Activated T-cell treated with anti-CD3 and anti-CD28 coated beads, Interleukin-2, amount 50 U/mL, for 4 hours (primary cell): ENCODE results near the gene SMR3B. TPM values are rescaled to one million over a fixed set of nuclear protein-coding genes. Genes with fewer than 3 reads are reported as not detected.

Experiments used
- ATAC-seq, 2 donors: fragments of 200-7000 bp; cut with Tn5 transposase; one replicate each; pipeline ENCODE4 v1.10.0; 2021
- DNase-seq: peaks from one replicate; pipeline ENCODE4 v3.0.0-alpha.2; 2020
- H3K27me3 Mint-ChIP-seq: one replicate; pipeline ENCODE4 v1.8.0; 2021; ENCODE audit warnings: low read depth, mixed read lengths
- H3K36me3 Mint-ChIP-seq: one replicate; pipeline ENCODE4 v1.8.0; 2022; ENCODE audit warnings: mixed read lengths; ENCODE audit not compliant: insufficient read depth
- H3K4me1 Mint-ChIP-seq: one replicate; pipeline ENCODE4 v1.8.0; 2021; ENCODE audit warnings: low read depth, mixed read lengths
- H3K4me3 Mint-ChIP-seq: one replicate; pipeline ENCODE4 v1.8.0; 2021; ENCODE audit warnings: mild to moderate bottlenecking, moderate library complexity, mixed read lengths
- H3K9me3 Mint-ChIP-seq: one replicate; pipeline ENCODE4 v1.8.0; 2021; ENCODE audit warnings: mixed read lengths
- total RNA-seq, 3 donors: library from RNA; stranded (reverse); gene quantifications; one replicate each; pipeline ENCODE4 v1.2.1, GENCODE V29; 2021

The SMR3B gene
- not detected for total RNA-seq

DNA sequence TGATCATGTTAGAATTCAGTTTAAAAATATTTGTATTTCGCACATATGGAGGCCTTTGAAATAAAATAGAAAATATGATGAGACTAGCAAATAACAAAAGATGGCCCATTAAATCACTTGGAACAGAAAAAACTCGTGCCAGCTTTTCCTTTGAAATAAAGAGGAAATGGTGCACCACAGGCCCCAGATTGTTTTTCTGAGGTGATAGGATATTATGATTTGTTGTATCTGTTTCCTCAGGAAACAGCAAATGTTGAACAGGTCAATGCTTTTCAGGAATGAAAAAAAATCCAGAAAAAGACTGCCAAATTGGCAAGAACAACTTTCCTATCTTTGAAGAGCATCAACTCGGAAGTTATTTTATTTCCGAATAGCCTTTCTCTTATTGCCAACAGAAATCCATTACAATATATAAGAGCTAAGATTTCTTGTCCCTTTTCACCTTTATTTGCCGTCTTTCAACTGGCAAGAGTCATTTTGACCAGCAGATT is at the start of gene SMR3B:
TSS of gene SMR3B (plus strand) at position 441 of the 491 bp plus-strand sequence. CDS start 1,380 bp downstream, outside the sequence.
- H3K4me3 Mint-ChIP-seq = no peak within 1 kb of the TSS
- no peaks in the 10 kb centered on the region for H3K9me3 Mint-ChIP-seq
- no peaks in the 10 kb centered on the region for H3K4me1 Mint-ChIP-seq
- ATAC-seq (no peak), DNase-seq (no peak)
- H3K36me3 Mint-ChIP-seq = no peaks in the 10 kb centered on the region
- H3K27me3 Mint-ChIP-seq = no peaks in the 10 kb centered on the region

DNA sequence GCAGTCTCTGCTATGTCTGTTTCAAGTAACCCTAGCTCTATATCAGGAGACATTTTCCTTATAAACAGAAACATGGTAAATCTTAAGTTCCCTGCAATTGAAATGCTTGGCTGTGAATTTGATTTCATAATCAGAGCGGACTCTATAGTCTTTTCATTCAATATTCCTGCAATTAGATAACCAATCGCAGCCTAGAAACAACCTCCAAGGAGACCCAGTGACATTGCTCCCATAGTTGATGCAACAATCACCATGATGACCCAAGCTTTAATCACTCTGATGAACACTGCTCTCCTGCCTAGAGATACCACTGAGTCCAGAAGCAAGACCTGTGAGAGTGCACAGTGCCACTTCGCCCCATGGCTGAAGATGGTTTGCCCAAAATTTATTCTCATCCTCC is 48.2 kb upstream of the SMR3B start, which contains the start of gene CABS1:
TSS of gene CABS1 (plus strand) at position 301 of the 400 bp plus-strand sequence. CDS start at position 360, 59 bp downstream.
- Mint-ChIP-seq H3K4me3 (no peak within 1 kb of the TSS), H3K4me1 (no peaks in the 10 kb centered on the region), H3K36me3 (no peaks in the 10 kb centered on the region), H3K9me3 (peaks cover 4% of the 10 kb centered on the region), H3K27me3 (no peaks in the 10 kb centered on the region)
- DNase-seq = no peak
- ATAC-seq = no peak

DNA sequence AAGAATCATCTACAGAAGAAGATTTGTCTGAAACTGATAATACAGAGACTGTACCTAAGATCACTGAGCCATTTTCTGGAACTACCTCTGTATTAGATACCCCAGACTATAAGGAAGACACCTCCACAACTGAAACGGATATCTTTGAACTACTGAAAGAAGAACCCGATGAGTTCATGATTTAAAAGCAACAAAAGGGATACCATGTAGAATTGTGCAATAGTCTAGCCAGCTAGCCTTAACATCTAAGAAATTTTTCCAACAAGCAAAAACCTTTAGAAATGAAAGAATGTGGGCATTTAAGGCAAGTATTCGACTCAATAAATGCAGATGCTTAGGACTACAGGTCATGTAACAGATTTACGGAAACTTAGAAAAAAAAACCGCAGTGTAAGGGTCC is 46.9 kb upstream of the SMR3B start:
- H3K9me3 Mint-ChIP-seq = peaks cover 4% of the 10 kb centered on the region
- no peaks in the 10 kb centered on the region for H3K27me3 Mint-ChIP-seq
- no peak for ATAC-seq
- no peak for DNase-seq
- no peaks in the 10 kb centered on the region for H3K36me3 Mint-ChIP-seq
- no peak overlapping the region for H3K4me3 Mint-ChIP-seq
- H3K4me1 Mint-ChIP-seq = no peaks in the 10 kb centered on the region

DNA sequence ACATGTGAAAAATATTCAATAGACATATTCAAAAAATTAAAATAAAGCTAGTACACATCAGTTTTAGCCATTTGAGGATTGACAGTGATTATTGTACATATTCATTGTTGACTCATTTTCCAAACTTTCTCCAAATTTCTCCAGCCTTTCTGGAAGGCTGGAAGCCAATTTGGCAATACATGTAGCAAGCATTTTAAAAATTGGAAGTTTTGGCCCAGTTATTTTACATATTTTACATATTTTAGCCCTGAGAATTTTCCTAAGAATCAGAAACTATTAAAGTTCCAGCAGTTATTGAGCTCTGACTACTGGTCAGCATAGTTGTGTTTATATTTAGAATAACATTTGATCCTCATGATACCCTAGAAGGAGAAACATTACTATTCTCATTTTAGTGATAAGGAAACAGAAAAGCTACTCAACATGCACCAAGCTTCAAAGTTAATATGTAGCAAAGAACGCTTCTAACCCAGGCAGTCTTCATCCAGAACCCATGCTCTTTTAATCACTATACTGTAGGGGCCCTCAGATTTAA is 45.0 kb upstream of the SMR3B start:
- Mint-ChIP-seq H3K4me3 (no peak overlapping the region), H3K27me3 (no peaks in the 10 kb centered on the region), H3K36me3 (no peaks in the 10 kb centered on the region), H3K4me1 (no peaks in the 10 kb centered on the region), H3K9me3 (peaks cover 4% of the 10 kb centered on the region)
- DNase-seq (no peak), ATAC-seq (no peak)

DNA sequence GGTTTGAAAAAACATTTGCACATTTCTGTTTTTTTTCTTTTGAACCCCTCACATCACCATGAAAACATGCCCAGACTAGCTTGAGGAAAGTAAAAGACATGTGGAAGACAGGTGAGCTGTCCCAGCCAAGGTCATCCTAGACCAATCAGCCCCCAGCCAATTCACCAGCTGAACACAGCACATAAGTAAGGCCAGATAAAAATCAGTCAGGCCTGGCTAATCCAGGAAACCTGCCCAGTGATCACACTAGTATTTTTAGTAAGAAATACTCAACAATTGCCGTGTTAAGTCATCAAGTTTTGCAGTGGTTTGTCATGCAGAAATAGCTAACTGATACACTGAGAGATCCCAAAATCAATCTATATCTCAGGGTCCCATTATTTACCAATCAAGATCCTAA is 26.7 kb upstream of the SMR3B start:
- H3K4me1 Mint-ChIP-seq = no peaks in the 10 kb centered on the region
- no peaks in the 10 kb centered on the region for H3K27me3 Mint-ChIP-seq
- no peak overlapping the region for H3K4me3 Mint-ChIP-seq
- no peaks in the 10 kb centered on the region for H3K9me3 Mint-ChIP-seq
- DNase-seq = no peak
- no peaks in the 10 kb centered on the region for H3K36me3 Mint-ChIP-seq
- ATAC-seq = no peak

DNA sequence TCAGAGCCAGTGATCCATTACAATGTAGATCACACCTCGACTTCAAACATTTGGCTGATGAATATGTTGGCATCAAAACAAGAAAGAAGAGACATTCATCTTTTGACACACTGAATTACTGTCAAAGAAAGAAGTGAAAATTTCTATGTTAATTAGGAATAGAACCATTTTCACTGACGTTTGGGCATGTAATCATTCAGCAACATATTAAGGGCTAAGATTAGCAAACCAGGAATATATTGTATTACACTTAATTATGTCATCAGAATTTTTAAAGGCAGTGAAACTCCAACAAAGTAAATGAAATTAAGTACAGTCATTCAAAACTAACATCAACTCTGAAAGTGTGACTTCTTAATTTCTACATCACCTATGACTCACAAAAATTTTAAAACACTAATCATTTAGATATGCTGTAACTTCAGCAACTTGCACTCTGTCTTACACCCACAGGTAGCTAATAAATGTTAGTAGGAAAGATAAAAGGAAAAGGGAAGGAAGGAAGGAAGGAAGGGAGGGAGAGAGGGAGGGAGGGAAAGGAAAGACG is 23.7 kb upstream of the SMR3B start:
- Mint-ChIP-seq H3K4me3 (no peak overlapping the region), H3K27me3 (no peaks in the 10 kb centered on the region), H3K4me1 (no peaks in the 10 kb centered on the region), H3K36me3 (no peaks in the 10 kb centered on the region), H3K9me3 (no peaks in the 10 kb centered on the region)
- no peak for DNase-seq
- ATAC-seq = no peak

DNA sequence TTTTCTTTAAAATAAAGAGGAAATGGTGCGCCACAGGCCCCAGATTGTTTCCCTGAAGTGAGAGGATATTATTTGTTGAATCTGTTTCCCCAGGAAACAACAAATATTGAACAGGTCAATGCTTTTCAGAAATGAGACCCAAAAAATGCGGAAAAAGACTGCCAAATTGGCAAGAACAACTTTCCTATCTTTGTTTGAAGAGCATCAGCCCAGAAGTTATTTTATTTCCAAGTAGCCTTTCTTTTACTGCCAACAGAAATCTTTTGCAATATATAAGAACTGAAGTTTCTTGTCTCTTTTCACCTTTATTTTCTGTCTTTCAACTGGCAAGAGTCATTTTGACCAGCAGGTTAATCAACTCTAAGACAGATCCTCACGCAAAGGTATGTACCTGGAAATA is 22.5 kb upstream of the SMR3B start, which contains the start of gene SMR3A:
TSS of gene SMR3A (plus strand) at position 301 of the 400 bp plus-strand sequence. CDS start 1,356 bp downstream, outside the sequence.
- Mint-ChIP-seq H3K9me3 (no peaks in the 10 kb centered on the region), H3K27me3 (no peaks in the 10 kb centered on the region), H3K4me3 (no peak within 1 kb of the TSS), H3K36me3 (no peaks in the 10 kb centered on the region), H3K4me1 (no peaks in the 10 kb centered on the region)
- no peak for ATAC-seq
- DNase-seq = no peak

DNA sequence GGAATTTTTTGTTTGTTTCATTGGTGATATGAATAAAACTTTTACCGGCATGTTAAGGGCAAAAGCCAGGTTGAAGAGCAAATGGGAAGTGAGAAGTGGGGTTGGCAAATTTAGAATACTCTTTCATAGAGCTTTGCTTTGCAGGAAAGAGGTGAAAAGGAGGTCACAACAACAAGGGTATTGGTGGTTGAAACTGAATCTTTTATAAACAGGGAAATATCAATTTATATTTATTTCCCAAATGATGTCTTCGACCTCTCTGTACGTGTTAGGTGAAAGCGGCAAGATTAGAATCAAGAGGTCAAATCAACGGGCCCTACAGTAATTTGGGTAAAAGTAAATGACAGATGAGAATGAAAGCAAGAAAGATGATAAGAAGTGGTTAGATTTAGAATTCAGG is 18.9 kb upstream of the SMR3B start:
- H3K27me3 Mint-ChIP-seq = no peaks in the 10 kb centered on the region
- no peaks in the 10 kb centered on the region for H3K36me3 Mint-ChIP-seq
- no peaks in the 10 kb centered on the region for H3K4me1 Mint-ChIP-seq
- ATAC-seq (no peak), DNase-seq (no peak)
- no peak overlapping the region for H3K4me3 Mint-ChIP-seq
- H3K9me3 Mint-ChIP-seq = no peaks in the 10 kb centered on the region

DNA sequence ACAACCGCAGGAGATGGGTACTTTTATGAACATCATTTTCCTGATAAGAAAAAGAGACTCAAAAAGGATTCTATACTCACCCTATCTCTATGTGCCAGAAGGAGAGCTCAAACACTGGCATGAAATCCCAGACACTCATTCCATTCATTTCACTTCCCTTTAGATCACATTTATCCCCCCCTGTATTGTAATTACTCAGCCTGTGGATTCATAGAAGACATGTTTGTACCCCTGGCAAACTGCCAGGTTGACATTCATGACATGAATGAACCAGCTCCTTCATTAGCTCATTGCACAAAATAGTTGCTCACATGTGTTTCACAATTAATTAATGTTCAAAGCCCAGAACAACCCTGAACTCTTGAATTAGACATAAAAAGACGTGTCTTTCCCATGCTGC is 17.5 kb upstream of the SMR3B start:
- Mint-ChIP-seq H3K36me3 (no peaks in the 10 kb centered on the region), H3K9me3 (no peaks in the 10 kb centered on the region), H3K4me1 (no peaks in the 10 kb centered on the region), H3K4me3 (no peak overlapping the region), H3K27me3 (no peaks in the 10 kb centered on the region)
- no peak for DNase-seq
- ATAC-seq = no peak

DNA sequence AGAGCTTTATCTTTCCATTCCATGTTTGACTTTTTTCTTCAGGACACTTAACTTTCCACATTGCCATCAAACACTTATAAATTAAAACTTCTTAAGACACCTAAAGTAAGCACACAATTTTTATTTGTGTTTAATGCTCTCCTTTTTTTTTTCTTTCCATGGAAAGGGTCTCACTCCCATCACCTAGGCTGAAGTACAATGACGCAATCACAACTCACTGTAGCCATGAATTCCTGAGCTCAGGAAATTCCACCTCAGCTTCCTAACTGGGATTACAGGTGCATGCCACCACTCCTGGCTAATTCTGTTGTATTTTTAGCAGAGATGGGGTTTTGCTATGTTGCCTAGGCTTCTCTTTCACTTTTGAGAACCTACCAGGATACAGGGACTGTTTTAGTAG is 15.1 kb upstream of the SMR3B start:
- Mint-ChIP-seq H3K9me3 (no peaks in the 10 kb centered on the region), H3K27me3 (no peaks in the 10 kb centered on the region), H3K36me3 (no peaks in the 10 kb centered on the region), H3K4me1 (no peaks in the 10 kb centered on the region), H3K4me3 (no peak overlapping the region)
- DNase-seq (no peak), ATAC-seq (no peak)

DNA sequence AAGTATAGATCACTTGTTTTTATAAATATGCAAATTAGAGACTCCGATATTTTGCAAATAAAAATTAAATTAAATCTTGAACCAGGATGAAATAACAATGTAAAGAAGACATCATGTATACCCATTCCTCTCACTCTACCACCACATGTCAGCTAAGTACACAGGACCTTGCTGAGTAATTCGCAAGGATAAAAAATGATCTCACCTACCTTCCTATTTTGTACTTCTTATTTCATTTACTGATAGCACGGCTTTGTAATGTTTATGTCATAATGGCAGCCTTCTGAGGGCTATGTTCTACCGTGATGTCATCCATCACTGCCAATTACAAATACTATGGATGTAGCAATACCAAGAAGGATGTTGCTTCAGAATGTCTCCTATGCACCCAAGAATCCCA is 10.9 kb upstream of the SMR3B start:
- Mint-ChIP-seq H3K4me3 (no peak overlapping the region), H3K27me3 (no peaks in the 10 kb centered on the region), H3K36me3 (no peaks in the 10 kb centered on the region)

DNA sequence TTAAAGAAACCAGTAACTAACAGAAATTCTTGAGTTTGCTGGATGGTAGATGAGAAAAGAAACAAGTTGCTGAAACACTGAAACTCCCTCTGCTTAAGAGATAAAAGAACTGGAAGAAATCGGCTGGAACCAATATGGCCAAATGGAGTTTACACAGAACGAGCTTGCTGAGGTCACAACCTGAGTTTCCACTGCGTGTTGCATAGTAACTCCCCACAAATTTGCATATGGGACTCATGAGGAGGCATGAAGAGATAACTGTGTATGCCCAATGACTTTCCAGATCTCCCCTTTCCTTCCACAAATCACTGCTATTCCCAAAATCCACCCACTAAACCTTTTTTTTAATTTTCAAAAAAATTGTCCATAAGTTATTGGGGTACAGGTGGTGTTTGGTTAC is 10.2 kb upstream of the SMR3B start:
- peaks cover 3% of the 10 kb centered on the region for H3K9me3 Mint-ChIP-seq
- no peaks in the 10 kb centered on the region for H3K27me3 Mint-ChIP-seq
- H3K4me1 Mint-ChIP-seq = no peaks in the 10 kb centered on the region
- ATAC-seq (no peak), DNase-seq (no peak)
- no peak overlapping the region for H3K4me3 Mint-ChIP-seq
- H3K36me3 Mint-ChIP-seq = no peaks in the 10 kb centered on the region

More for the DNA sequence above, 10.9 kb upstream of the SMR3B start:
- ATAC-seq = no peak
- Mint-ChIP-seq H3K4me1 (no peaks in the 10 kb centered on the region), H3K9me3 (peaks cover 3% of the 10 kb centered on the region)
- DNase-seq = no peak

DNA sequence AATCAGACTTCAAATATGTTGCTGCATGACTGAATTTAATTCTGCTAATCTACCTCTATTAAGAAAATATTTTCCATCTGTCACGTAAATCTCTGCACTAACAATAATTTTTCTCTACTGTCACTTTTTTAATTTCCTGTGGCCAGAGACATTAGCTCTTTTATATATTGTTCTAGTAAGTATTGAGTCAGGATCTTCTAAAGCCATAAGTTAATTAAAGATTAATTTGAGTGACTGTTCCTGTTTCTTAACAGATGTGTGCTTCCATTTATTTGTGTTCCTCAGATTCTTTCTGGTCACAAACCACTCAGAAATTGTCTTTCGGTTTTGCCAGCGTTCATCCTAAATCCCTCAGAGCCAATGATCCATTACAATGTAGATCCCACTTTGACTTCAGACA is 2.4 kb upstream of the SMR3B start:
- no peaks in the 10 kb centered on the region for H3K9me3 Mint-ChIP-seq
- no peak overlapping the region for H3K4me3 Mint-ChIP-seq
- H3K27me3 Mint-ChIP-seq = no peaks in the 10 kb centered on the region
- ATAC-seq (no peak), DNase-seq (no peak)
- no peaks in the 10 kb centered on the region for H3K4me1 Mint-ChIP-seq
- H3K36me3 Mint-ChIP-seq = no peaks in the 10 kb centered on the region

DNA sequence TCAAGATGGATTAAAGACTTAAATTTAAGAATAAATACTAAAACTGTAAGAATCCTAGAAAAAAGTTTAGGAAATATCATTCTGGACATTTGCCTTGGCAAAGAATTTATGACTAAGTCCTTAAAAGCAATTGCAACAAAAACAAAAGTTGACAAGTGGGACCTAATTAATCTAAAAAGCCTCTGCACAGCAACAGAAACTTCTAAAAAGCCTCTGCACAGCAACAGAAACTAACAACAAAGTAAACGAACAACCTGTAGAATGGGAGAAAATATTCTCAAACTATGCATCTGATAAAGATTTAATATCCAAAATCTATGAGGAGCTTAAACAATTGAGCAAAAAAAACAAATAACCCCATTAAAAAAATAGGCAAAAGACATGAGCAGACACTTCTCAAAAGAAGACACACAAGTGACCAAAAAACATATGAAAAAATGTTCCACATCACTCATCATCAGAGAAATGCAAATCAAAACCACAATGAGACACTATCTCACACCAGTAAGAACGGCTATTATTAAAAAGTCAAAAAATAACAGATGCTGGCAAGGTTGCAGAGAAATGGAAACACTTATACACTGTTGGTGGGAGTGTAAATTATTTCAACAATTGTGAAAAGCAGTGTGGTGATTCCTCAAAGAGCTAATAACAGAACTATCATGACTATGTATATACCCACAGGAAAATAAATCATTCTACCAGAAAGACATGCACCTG is 9.3 kb downstream of the SMR3B start:
- Mint-ChIP-seq H3K4me1 (no peaks in the 10 kb centered on the region), H3K36me3 (no peaks in the 10 kb centered on the region), H3K9me3 (no peaks in the 10 kb centered on the region), H3K27me3 (no peaks in the 10 kb centered on the region), H3K4me3 (no peak overlapping the region)
- DNase-seq = no peak
- ATAC-seq = no peak

DNA sequence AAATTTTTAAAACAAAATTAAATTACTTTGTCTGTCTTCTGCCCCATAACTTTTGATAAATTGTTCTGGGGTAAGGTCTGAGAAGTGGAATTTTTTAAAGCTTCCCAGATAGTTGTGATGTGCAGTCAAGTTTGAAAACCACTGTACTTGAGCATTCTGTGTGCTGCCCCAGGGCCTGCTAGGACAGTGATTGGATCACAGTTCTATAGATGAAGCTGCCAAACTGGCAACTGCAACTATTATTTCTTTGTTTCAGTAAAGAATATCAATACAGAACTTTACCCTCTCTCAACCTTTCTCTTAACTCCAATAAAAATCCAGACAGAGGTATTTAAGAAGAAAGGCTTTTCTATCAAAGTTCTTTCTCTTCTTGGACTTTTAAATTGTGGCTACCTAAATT is 14.6 kb downstream of the SMR3B start, which contains the start of gene OPRPN:
TSS of gene OPRPN (plus strand) at position 361 of the 400 bp plus-strand sequence. CDS start 1,346 bp downstream, outside the sequence.
- ATAC-seq (no peak), DNase-seq (no peak)
- no peak within 1 kb of the TSS for H3K4me3 Mint-ChIP-seq
- no peaks in the 10 kb centered on the region for H3K4me1 Mint-ChIP-seq
- H3K9me3 Mint-ChIP-seq = no peaks in the 10 kb centered on the region
- no peaks in the 10 kb centered on the region for H3K36me3 Mint-ChIP-seq
- H3K27me3 Mint-ChIP-seq = no peaks in the 10 kb centered on the region
